GM13976 (cell line): Measurements from ENCODE around the gene VOPP1.

Source experiments
- DNase-seq: peaks from one replicate; pipeline ENCODE4 v3.0.0; 2012; ENCODE audit warnings: low spot score
- CTCF ChIP-seq: IDR thresholded peaks from 2 replicates; pipeline ENCODE4 v1.5.1; 2012; ENCODE audit warnings: borderline replicate concordance, mild to moderate bottlenecking; ENCODE audit not compliant: insufficient read depth; ENCODE audit errors: extremely low read depth, missing control alignments, control extremely low read depth
- in situ Hi-C: fragments of 300-500 bp; cut with MboI; formaldehyde crosslinking; loops from one replicate; pipeline ENCODE4 v1.12.0; 2022; ENCODE audit warnings: low sequenced_read_pairs, mixed read lengths, inconsistent platforms; ENCODE audit not compliant: unreplicated experiment

Gene VOPP1

GRCh38 chr7:55504093-55504859 lies 68.0 kb downstream of the VOPP1 start:
- no peak for DNase-seq
- in situ Hi-C loops, result no loop called here
- TF ChIP-seq CTCF, result no peak

- DNase-seq, result no peak
- in situ Hi-C loops, result no loop called here
- TF ChIP-seq CTCF, result no peak
Measured at GRCh38 chr7:55502858-55503440, 69.4 kb downstream of the VOPP1 start.

- in situ Hi-C loops, result no loop called here
- DNase-seq, result no peak
- TF ChIP-seq CTCF, result no peak
Measured at GRCh38 chr7:55502124-55502857, 70.0 kb downstream of the VOPP1 start.

- no peak for DNase-seq
- in situ Hi-C loops, result no loop called here
- no peak for TF ChIP-seq CTCF
Measured at GRCh38 chr7:55501611-55502010, 70.7 kb downstream of the VOPP1 start.

GRCh38 chr7:55500117-55500756 lies 72.1 kb downstream of the VOPP1 start:
- no peak for DNase-seq
- in situ Hi-C loops, result no loop called here
- TF ChIP-seq CTCF, result no peak

GRCh38 chr7:55499591-55499990 lies 72.7 kb downstream of the VOPP1 start:
- in situ Hi-C loops, result no loop called here
- DNase-seq, result no peak
- no peak for TF ChIP-seq CTCF
